NCI-H1417 (cell line): ENCODE data around the gene NUP98.
"Not testable (repeated sequence)": the region's sequence is repeated elsewhere in the genome, so short reads cannot be mapped to it uniquely, and the experiment has no call there.

Experiments
- DNase-seq, 3 experiments: peaks; one replicate each; lab custom pipeline; 2025; lab: John Stamatoyannopoulos, UW

Gene NUP98

DNA sequence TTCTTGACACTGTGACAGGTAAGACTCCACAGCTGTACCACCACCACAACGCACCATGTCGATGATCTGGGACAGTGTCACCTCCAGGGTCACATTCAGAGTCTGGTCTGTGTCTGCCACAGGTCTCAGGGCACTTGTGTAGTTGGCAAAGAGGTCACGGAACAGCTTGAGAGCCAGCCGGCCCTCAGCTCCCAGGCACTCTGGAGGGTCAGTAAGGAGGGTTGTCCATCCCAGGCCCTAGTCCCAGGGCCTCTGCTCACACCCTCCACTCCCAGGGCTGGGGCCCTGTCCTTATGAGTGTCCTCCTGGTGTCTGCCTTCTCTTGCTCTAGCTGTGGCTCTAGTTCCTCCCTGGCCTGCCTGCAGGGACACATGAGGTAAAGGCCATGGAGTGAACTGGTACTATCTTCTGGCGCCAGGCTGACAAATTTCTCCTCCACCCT is 127.6 kb downstream of the NUP98 start:
- no peak for DNase-seq

DNA sequence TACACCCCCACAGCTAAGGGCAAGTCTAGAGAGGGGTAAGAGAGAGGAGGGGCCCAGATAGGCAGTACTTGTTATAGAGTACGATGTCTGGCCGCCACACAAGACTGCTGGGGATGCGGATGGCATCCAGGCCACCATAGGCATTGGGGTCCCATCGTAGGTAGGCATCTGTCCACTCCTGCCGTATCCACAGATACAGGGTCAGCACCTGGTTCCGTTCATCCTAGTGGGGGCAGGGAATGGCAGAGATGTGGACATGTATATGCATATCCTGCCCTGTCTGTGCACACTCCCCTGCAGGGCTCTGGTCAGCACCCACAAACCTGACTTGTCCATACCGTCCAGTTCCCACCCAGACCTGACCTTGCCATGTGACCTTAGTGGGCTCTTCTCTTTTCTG is 128.2 kb downstream of the NUP98 start:
- no peak for DNase-seq

DNA sequence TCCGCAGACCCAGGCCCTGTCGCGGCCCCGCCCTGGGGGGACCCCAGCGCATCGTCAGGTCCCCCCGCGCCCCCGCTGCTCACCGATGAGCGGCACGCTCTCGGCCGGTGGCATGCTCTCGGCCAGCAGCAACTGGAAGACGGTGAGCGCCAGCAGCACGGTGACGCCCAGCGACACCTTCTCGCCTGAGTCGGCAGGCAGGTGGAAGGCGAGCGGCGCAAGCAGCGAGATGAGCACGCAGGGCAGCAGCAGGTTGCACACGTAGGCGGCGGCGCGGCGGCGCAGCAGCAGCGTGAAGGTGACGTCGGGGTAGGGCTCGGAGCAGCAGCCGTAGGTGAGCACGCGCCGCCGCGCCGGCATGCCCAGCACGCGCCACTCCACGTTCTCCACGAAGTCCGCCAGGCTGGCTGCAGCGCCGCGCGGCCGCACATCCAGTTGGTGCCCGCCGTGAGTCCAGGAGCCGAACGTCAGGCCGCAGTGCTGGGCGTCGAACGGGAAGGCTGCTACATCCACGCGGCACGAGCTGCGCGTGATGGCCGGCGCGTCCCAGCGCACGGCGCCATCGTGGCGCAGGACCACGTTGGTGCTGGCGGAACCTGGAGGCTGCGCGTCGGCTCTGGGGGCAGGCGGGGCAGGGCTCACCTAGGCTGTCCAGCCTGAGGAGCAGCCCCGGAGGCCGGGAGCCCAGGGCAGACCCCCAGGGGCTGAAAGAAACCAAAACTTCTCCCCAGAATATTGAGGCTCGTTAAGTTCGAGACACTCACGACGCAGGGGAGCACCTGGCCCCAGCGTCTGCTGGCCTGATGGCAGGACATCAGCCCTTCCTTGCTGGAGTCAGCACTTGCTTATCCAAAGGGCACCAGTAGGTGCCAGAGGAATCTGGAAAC is 130.0 kb downstream of the NUP98 start:
- DNase-seq, result no peak

DNA sequence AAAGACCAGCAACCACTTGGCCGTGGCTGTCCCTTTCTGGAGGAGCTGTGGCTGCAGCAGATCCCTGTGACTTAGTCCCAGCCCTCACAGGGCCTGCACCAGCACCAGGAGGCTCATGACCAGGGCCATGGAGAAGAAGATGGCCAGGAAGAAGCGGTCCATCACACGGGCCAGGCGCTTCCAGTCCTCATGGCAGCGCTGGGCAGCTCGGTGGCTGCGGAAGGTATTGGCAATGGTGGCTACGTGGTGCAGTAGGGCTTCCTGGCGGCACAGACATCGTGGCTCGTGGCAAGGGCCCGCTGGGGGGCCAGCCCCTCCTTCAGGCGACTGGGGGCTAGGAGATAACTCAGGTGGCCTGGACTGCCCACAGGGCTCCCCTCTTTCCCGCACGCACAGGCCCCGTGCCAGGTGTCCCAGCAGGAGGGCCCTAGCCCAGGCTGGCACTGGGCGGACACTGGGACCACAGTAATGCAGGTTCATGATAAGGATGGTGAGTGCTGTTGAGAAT is 131.3 kb downstream of the NUP98 start:
- no peak for DNase-seq

DNA sequence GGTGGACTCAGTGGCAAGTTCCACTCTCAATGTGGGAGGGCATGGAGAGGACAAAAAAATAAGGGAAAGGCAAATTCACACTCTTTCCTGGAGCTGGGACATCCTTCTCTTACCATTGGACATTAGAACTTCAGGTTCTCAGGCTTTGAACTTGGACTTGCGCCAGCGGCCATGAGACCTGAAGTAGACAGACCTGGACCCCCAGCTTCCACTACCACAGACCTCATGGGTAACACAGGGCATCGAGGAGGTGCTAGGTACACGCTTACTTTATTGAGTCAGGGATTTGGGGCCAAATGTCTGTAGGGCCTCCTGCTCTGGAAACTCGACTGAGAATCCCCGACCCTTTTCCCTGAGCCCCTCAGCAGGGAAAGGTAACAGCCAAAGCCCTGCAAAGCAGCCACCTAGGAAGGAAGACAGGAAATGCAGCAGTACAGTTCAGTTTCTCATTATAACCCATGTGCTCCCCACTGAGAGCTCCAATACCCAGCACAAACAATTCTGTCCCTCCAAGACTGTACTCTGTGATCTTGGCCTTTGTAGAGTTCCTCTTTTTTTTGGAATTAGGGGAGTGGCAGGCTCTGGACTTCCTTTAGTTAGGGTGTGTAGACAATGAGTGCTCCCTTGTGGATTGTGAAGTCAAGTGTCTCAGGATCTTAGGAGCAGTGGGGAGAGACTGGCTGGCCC is 131.9 kb downstream of the NUP98 start:
- no peak for DNase-seq

DNA sequence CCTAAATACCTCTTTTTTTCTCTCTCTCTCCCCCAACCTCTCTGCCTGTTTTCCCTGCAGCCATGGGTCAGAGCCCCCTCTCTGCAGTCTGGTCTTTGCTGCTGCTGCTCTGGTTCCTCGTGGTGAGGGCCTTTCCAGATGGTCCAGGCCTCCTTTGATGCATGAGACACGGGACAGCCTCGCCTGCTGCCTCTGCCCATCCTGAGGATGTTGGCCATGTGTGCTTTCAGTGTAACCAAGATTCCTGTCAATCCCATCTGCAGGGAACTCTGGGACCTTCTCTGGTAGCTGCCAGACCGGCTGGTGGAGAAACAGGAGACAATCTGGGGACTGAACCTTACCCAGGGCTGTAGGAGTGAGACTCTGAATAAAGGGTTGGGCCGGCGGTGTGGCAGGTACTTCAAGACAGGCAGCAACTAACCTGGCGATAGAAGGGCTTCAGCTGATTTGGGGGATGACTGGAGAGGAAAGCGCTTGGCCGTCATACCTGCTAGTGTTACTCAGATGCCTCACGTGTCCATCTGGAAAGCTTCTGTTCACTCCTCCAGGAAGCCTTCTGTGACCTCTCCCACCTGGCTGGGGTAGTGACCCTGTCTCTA is 133.2 kb downstream of the NUP98 start:
- no peak for DNase-seq

DNA sequence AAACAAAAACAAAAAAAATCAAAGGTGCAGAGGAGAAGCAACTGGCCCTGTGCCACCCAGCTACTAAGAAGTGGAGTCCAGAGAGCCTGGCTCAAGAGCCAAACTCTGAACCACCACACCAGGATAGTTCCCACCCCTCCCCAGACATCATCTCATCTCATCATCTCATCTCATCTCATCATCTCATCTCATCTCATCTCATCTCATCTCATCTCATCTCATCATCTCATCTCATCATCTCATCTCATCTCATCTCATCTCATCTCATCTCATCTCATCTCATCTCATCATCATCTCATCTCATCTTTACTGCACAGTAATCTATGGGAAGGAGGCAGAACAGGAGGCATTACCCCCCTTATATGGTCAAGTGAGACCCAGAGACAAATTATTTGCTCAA is 134.5 kb downstream of the NUP98 start:
- DNase-seq, result no peak

DNA sequence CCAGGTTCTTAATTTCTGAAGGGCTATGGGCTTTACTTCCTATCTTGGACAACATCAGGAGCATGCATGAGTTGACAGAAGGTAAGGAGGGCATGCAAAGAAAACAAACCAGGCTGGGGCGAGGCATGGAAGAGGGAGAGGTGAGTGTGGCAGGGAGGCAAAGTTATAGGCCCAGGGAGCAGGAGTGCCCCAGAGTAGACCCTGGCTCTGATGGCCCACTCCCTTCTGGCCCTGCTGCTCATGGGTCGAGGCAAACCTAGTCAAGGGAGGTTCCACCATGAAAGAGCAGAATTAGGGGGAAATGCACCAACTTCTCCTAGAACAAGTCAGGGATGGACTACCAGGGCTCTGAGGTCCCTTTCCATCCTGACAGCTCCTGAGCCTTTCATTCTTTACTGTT is 136.4 kb downstream of the NUP98 start:
- DNase-seq, result no peak

DNA sequence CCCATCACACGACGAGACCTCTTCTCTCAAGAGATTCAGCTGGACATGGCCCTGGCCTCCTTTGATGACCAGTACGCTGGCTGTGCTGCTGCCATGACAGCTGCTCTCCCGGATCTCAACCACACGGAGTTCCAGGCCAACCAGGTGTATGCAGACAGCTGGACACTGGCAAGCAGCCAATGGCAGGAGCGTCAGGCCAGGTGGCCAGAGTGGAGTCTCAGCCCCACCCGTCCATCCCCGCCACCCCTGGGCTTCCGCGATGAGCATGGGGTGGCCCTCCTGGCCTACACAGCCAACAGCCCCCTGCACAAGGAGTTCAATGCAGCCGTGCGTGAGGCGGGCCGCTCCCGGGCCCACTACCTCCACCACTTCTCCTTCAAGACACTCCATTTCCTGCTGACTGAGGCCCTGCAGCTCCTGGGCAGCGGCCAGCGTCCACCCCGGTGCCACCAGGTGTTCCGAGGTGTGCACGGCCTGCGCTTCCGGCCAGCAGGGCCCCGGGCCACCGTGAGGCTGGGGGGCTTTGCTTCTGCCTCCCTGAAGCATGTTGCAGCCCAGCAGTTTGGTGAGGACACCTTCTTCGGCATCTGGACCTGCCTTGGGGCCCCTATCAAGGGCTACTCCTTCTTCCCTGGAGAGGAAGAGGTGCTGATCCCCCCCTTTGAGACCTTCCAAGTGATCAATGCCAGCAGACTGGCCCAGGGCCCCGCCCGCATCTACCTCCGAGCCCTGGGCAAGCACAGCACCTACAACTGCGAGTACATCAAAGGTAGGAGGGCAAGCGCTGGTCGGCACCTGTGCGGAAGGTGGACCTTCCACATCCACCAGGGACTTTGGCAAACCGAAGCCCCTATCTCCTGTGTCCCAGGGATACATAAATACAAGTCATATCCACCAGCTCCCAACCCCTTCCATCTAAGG is 137.5 kb downstream of the NUP98 start:
- peak in 1 of 3 experiments; percentile 11 for DNase-seq

DNA sequence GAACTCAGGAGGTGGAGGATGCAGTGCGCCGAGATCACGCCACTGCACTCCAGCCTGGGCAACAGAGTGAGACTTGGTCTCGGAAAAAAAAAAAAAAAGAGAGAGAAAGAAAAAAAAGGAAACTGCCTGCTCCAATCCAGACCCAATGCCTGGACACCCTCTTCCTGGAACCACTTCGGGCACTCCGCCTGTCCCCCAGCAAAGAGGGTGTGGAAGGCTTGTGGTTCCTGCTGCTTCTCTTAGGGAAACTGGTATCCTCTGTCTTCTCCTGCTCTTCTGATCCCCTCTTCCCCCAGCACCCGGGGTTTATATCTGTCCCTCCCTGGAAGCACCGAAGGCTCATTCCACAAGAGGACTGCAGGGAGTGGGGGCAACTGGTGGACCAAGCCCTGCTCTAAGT is 139.1 kb downstream of the NUP98 start:
- no peak for DNase-seq

DNA sequence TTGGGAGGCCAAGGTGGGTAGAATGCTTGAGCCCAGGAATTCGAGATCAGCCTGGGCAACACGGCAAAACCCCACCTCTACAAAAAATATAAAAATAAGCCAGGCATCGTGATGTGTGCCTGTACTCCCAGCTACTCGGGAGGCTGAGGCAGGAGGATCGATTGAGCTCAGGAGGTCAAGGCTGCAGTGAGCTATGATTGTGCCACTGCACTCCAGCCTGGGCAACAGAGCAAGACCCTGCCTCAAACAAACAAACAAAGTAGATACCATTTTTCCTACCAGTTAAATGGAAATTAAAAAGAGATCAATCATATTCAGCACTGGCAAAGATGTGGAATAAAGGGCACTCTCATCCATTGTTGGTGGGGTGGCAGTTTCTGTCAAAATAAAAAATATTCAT is 140.0 kb downstream of the NUP98 start:
- DNase-seq, result not testable (repeated sequence)

DNA sequence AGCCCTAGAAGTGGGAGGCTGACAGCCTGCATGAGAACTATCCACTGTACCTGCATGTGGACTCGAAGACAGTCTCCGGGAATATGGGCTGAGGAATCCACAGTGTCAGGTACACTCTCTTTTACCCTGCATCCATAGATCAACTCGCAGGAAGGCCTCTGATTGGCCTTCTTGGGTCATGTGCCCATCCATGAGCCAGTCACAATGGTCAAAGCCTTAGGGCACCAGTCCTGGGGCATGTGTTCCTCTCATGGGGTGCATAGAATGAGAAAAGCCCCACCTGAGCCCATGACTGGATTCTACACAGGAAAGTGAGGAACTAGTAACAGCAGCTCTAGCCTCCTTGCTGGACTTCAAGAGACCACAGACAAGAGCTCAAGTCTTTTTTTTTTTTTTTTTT is 141.8 kb downstream of the NUP98 start:
- DNase-seq, result no peak

DNA sequence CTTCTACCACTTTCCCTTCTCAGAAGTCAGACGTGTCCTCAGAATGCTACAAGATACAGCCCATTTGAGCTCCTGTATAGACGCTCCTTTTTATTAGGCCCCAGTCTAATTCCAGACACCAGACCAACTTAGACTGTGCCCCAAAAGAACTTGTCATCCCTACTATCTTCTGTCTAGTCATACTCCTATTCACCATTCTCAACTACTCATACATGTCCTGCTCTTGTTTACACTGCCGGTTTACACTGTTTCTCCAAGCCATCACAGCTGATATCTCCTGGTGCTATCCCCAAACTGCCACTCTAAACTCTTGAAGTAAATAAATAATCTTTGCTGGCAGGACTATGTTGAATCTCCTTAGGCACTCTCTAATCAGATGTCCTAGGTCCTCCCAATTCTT is 144.8 kb downstream of the NUP98 start:
- DNase-seq, result not testable (repeated sequence)

DNA sequence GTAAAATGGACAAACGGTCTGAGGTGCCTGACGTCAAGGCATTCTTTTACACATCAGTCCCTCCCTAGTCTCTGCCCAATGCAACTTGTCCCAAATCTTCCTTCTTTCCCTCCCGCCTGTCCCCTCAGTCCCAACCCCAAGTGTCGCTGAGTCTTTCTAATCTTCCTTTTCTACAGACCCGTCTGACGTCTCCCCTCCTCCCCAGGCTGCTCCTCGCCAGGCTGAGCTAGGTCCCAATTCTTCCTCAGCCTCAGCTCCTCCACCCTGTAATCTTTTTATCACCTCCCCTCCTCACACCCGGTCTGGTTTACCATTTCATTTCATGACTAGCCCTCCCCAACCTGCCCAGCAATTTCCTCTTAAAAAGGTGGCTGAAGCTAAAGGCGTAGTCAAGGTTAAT is 148.0 kb downstream of the NUP98 start:
- not testable (repeated sequence) for DNase-seq

DNA sequence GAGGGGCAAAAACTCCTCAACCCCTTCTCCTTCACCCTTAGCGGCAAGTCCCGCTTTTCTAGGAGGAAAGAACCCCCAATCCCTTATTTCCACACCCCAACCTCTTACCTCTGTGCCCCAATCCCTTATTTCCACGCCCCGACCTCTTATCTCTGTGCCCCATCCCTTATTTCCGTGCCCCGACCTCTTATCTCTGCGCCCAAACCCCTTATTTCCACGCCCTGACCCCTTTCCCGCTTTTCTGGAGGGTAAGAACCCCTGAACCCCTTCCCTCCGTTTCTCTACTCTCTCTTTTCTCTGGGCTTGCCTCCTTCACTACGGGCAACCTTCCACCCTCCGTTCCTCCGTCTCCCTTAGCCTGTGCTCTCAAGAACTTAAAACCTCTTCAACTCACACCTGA is 148.5 kb downstream of the NUP98 start:
- not testable (repeated sequence) for DNase-seq

DNA sequence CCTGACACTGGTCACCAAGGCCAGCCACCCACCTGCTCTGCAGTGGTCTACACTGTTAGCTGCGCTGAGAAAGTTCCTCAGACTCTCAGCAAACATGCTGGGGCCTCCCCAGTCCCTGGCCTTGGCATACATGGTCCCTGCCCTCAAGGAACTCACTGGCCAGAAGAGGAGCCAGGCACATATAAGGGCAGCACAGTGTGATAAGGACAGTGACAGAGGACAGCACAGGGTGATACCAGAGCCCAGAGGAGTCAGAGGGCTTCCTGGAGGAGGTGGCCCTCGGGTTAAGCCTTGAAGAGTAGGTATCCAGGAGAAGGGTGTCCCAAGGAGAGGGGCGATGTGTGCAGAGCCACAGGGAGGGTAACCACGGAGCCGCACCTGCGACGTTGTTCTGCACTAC is 151.8 kb downstream of the NUP98 start:
- peak in 1 of 3 experiments; percentile 3 for DNase-seq

DNA sequence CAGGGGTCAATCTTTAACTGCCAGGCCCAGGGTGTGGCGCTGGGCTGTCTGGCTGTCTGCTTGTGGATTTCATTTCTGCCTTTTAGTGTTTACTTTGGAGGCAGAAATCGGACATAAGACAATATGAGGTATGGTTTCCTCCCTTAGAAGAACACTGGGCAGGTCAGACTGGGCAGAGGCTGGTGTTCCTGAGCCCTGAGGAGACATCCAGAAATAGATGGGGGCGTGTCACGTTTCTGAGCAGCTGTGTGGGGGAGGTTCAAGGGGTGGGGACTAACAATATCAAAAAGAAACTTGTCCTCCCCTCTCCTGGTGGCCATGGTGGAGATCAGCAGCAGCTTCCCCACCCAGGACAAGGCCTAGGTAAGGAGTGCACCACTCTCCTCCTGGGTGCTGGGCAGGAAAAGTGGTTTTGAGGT is 152.5 kb downstream of the NUP98 start, which contains the start of gene ART1:
ART1 (plus strand) TSS at position 312 of the 419 bp plus-strand sequence. CDS start 14,086 bp downstream, outside the sequence.
- DNase-seq, result no peak

DNA sequence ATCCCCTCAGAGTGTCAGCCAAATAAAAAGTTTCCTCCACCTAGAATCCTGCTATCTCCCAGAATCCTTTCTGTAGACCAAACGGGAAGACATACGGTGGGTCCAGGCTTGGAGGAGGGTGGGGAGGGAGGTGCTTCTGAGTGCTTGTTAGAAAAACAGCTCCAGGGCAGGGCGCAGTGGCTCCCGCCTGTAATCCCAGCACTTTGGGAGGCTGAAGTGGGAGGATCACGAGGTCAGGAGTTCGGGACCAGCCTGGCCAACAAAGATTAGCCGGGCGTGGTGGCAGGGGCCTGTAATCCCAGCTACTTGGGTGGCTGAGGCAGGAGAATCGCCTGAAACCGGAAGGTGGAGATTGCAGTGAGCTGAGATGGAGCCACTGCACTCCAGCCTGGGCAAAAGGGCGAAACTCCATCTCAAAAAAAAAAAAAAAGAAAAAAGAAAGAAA is 154.2 kb downstream of the NUP98 start:
- peak in 1 of 3 experiments; percentile 28 for DNase-seq

DNA sequence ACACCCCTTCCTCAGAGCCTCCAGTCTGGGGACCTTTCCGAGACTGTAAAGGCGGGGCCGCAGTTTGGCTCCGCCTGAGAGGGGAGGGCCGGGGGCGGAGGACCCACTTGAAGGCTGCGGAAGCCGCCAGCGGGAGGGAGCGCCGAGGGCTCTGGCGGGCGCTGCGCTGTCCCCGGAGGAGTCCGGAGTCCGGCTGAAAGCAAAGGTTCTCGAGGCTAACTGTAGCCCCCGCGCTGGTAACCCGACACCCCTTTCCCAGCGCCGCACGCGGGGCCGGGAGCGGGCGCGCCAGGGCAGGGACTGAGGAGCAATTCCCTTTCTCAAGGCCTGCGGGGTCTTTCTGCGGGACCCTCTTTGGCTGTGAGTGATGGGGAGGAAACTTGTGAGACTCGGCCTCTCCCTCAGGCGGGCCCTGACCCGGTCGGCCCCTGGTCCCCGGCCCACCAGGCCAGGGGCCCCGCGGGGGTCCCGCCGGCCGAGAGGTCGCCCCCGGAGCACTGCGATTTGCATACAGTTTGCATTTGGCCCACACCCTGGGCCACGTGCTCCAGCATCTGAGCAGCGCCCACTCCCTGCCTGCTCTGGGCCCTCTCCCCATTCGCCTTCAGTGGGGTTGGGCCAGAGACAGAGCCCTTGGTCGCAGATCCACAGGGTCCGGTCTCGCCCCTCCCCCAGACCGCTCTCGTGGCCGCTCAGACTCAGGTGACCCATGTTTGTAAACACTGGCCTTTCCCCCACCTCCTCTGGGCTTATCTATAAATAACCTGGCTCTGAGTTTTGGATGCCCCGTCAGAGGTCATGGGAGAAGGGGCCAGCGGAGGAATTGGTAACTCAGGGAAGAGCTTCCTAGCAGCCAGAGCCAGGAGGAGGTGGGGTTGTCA is 155.0 kb downstream of the NUP98 start:
- peak; percentile 75 to 83 (median 81) for DNase-seq

DNA sequence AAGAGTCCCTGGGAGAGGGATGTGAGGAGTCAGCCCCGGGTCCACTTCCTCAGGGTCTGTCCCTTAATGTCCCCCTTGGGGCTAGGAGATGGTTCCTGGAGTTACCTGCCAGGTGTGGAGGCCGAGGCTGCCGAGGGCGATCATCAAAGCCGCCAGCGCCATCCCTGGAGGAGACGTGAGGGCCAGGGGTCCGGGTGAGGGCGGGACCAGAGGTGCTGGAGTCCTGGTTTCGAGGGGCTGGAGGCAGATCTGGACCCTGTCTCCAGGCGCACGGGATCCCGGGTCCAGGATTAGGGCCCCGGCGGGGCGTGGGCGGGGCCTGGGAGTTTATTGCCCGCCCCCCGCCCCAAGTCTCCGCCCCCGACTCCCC is 155.7 kb downstream of the NUP98 start, which contains the start of gene ART5:
ART5 (minus strand) TSS at position 292 of the 370 bp plus-strand sequence; CDS start at position 162, 130 bp downstream.
- DNase-seq, result no peak
